IMR-90 (cell line): ENCODE data around the gene ARVCF.
A peak's percentile ranks its signal among the peaks of the same experiment; 100 is the strongest.

ENCODE experiments used
- CTCF ChIP-seq: conservative IDR thresholded peaks from 2 replicates; pipeline ENCODE4 v1.5.1; 2012; ENCODE audit warnings: mild to moderate bottlenecking, low read depth, low read length, improper control_type of control experiment
- POLR2A ChIP-seq: IDR thresholded peaks from 2 replicates; pipeline ENCODE4 v1.6.1; 2012; ENCODE audit warnings: mild to moderate bottlenecking, low read depth, low read length
- RAD21 ChIP-seq: IDR thresholded peaks from 2 replicates; pipeline ENCODE4 v1.6.1; 2012; ENCODE audit warnings: low read length, improper control_type of control experiment
- SMC3 ChIP-seq: fragments of 150-350 bp; IDR thresholded peaks from 2 replicates; pipeline ENCODE4 v1.6.1; 2016; ENCODE audit warnings: low read depth, mild to moderate bottlenecking, antibody characterized with exemption, low read length, moderate library complexity

DNA sequence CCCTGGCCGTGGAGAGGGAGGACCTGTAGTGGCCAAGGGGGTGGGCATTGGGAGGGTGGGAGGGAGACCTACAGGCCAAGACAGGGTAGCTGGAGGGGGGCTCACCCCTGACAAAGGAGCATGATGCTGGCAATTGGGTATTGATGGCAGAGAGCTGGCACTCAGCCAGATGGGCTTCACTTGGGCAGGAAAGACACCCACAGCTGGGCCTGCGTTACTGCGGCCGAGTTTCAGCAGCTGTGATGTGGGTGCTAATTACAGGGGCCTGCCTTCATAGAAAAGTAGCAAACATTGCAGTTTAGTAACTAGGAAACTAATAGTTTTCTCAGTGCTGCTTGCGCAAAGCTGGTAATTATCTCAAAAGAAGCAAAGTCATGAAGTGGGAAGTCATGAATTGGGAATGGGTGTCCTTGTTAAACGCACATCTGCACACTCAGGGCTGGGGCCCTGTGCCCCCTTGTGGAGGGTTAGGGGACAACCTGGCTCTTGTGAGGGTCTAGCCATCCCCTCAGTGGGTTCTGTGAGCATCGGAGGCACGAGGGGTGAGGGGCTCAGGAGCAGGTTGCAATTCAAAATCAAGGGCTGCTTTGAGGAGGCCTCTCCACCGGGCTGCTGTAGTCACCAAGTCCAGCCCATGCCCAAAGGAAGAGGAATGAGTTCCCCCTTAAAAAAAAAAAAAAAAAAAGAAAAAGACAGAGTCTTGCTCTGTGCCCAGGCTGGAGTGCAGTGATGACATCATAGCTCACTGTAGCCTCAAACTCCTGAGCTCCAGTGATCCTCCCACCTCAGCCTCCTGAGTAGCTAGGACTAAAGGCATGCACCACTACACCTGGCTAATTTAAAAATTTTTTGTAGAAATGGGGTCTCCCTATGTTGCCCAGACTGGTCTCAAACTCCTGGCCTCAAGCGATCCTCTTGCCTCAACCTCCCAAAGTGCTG, 50.6 kb downstream of the ARVCF start:
- TF ChIP-seq RAD21, result peak; percentile 21; the same call in 1 of the 2 replicates
- TF ChIP-seq CTCF, result peak; percentile 30; the same call in 1 of the 2 replicates
- no peak for TF ChIP-seq SMC3
- no peak for TF ChIP-seq POLR2A
